Neural cell (in vitro differentiated cells): ENCODE results near the gene TCF15. TPM values are rescaled to one million over a fixed set of nuclear protein-coding genes. Genes with fewer than 3 reads are reported as not detected.

Source experiments
- H2AFZ ChIP-seq: fragments of 200-600, 300-800 bp; sonication (generic), shearing (Covaris generic); 2 replicates; pipeline ENCODE4 v1.6.0; 2014; ENCODE audit warnings: low read depth, mild to moderate bottlenecking, antibody characterized with exemption, low read length, moderate library complexity
- H3F3A ChIP-seq: fragments of 200-600 bp; shearing (Covaris generic); 2 replicates; pipeline ENCODE4 v1.6.1; 2016; ENCODE audit warnings: mild to moderate bottlenecking, moderate library complexity, mixed read lengths, antibody characterized with exemption, low read length; ENCODE audit not compliant: insufficient read depth, poor library complexity, severe bottlenecking
- H3K27ac ChIP-seq: fragments of 200-600, 300-800 bp; sonication (generic), shearing (Covaris generic); 2 replicates; pipeline ENCODE4 v1.5.1; 2014; ENCODE audit warnings: mild to moderate bottlenecking, low read length, moderate library complexity
- H3K27me3 ChIP-seq: fragments of 300-800, 200-600 bp; sonication (generic), shearing (Covaris generic); 2 replicates; pipeline ENCODE4 v1.6.0; 2014; ENCODE audit warnings: mild to moderate bottlenecking, low read depth, low read length, moderate library complexity; ENCODE audit not compliant: insufficient read depth
- H3K36me3 ChIP-seq: fragments of 300-800, 200-600 bp; sonication (generic), shearing (Covaris generic); 2 replicates; pipeline ENCODE4 v1.5.1; 2014; ENCODE audit warnings: mild to moderate bottlenecking, antibody characterized with exemption, low read length, moderate library complexity; ENCODE audit not compliant: insufficient read depth
- H3K4me2 ChIP-seq: fragments of 300-800, 200-600 bp; sonication (generic), shearing (Covaris generic); 2 replicates; pipeline ENCODE4 v1.6.0; 2014; ENCODE audit warnings: mild to moderate bottlenecking, low read length
- H3K4me3 ChIP-seq: fragments of 300-800, 200-600 bp; sonication (generic), shearing (Covaris generic); 2 replicates; pipeline ENCODE4 v1.5.1; 2014; ENCODE audit warnings: mild to moderate bottlenecking, low read length, moderate library complexity
- H3K79me2 ChIP-seq: fragments of 200-600 bp; shearing (Covaris generic); replicated peaks from 2 replicates; pipeline ENCODE4 v1.6.0; 2014; ENCODE audit warnings: mild to moderate bottlenecking, low read length, moderate library complexity; ENCODE audit not compliant: insufficient read depth
- H3K9ac ChIP-seq: fragments of 300-800, 200-600 bp; sonication (generic), shearing (Covaris generic); 2 replicates; pipeline ENCODE4 v1.6.1; 2016; ENCODE audit warnings: mild to moderate bottlenecking, low read length, mixed read lengths
- H3K9me2 ChIP-seq: fragments of 200-600 bp; shearing (Covaris generic); 2 replicates; pipeline ENCODE4 v1.6.1; 2016; ENCODE audit warnings: mild to moderate bottlenecking, low read length, mixed read lengths; ENCODE audit not compliant: insufficient read depth
- H3K9me3 ChIP-seq: fragments of 200-600, 300-800 bp; sonication (generic), shearing (Covaris generic); 2 replicates; pipeline ENCODE4 v1.6.1; 2016; ENCODE audit warnings: mild to moderate bottlenecking, mixed run types, low read length, moderate library complexity, mixed read lengths
- H4K20me1 ChIP-seq: fragments of 200-600 bp; shearing (Covaris generic); 2 replicates; pipeline ENCODE4 v1.6.1; 2016; ENCODE audit warnings: mild to moderate bottlenecking, mixed run types; ENCODE audit not compliant: insufficient read depth
- CTCF ChIP-seq: fragments of 450-650 bp; IDR thresholded peaks from 2 replicates; pipeline ENCODE4 v1.5.1; 2014; ENCODE audit warnings: antibody characterized with exemption, mild to moderate bottlenecking, moderate library complexity; ENCODE audit not compliant: poor library complexity, severe bottlenecking
- EP300 ChIP-seq: fragments of 450-650 bp; conservative IDR thresholded peaks from 2 replicates; pipeline ENCODE4 v1.6.1; 2014; ENCODE audit warnings: antibody characterized with exemption, mild to moderate bottlenecking, moderate library complexity; ENCODE audit not compliant: poor library complexity, severe bottlenecking
- EZH2 ChIP-seq: fragments of 200-600, 300-800 bp; shearing (Covaris generic), sonication (generic); IDR thresholded peaks from 2 replicates; pipeline ENCODE4 v1.6.1; 2014; ENCODE audit warnings: antibody characterized with exemption, low read length, borderline replicate concordance, mild to moderate bottlenecking; ENCODE audit not compliant: insufficient read depth, poor library complexity, severe bottlenecking
- MXI1 ChIP-seq: fragments of 450-650 bp; conservative IDR thresholded peaks from 2 replicates; pipeline ENCODE4 v1.6.1; 2014; ENCODE audit warnings: antibody characterized with exemption, mild to moderate bottlenecking; ENCODE audit not compliant: poor library complexity, severe bottlenecking
- POLR2AphosphoS5 ChIP-seq: IDR thresholded peaks from 2 replicates; pipeline ENCODE4 v1.6.1; 2012
- RAD21 ChIP-seq: fragments of 450-650 bp; conservative IDR thresholded peaks from 2 replicates; pipeline ENCODE4 v1.6.1; 2014; ENCODE audit warnings: antibody characterized with exemption, mild to moderate bottlenecking, moderate library complexity
- REST ChIP-seq: IDR thresholded peaks from 2 replicates; pipeline ENCODE4 v1.6.1; 2012; ENCODE audit warnings: borderline replicate concordance
- SMC3 ChIP-seq: fragments of 450-650 bp; conservative IDR thresholded peaks from 2 replicates; pipeline ENCODE4 v1.6.1; 2014; ENCODE audit warnings: antibody characterized with exemption, mild to moderate bottlenecking, moderate library complexity; ENCODE audit not compliant: poor library complexity
- TAF1 ChIP-seq: IDR thresholded peaks from 2 replicates; pipeline ENCODE4 v1.6.1; 2012; ENCODE audit warnings: low read depth
- polyA plus RNA-seq: library from polyadenylated mRNA; depleted of rRNA; stranded (reverse); fragments of >200 nt; gene quantifications from 2 replicates; pipeline ENCODE4 v1.2.3, GENCODE V29; 2014

The TCF15 gene
- polyA plus RNA-seq, 1 donor from 2014 or later, result not detected

GRCh38 chr20:611843-612185, 1.7 kb upstream of the TCF15 start:
- Histone ChIP-seq H3K27ac (no peak overlapping the region), H2AFZ (no peak overlapping the region), H3K4me2 (no peak overlapping the region), H3K9me3 (no peaks in the 10 kb centered on the region), H3K4me3 (no peak overlapping the region), H4K20me1 (no peaks in the 10 kb centered on the region), H3K9me2 (no peaks in the 10 kb centered on the region), H3F3A (no peaks in the 10 kb centered on the region), H3K36me3 (no peaks in the 10 kb centered on the region), H3K27me3 (peaks cover 49% of the 10 kb centered on the region), H3K79me2 (no peaks in the 10 kb centered on the region), H3K9ac (no peak overlapping the region)
- TF ChIP-seq RAD21 (no peak), SMC3 (no peak), POLR2AphosphoS5 (no peak), REST (no peak), MXI1 (no peak), TAF1 (no peak), EZH2 (no peak), CTCF (no peak), EP300 (no peak)

- Histone ChIP-seq H3K79me2 (no peaks in the 10 kb centered on the region), H3K9me3 (no peaks in the 10 kb centered on the region), H3K4me3 (no peak overlapping the region), H4K20me1 (no peaks in the 10 kb centered on the region), H3K9me2 (no peaks in the 10 kb centered on the region), H3K36me3 (no peaks in the 10 kb centered on the region), H3K4me2 (no peak overlapping the region), H3K27ac (no peak overlapping the region), H2AFZ (no peak overlapping the region), H3K27me3 (peaks cover 49% of the 10 kb centered on the region), H3F3A (no peaks in the 10 kb centered on the region), H3K9ac (no peak overlapping the region)
- TF ChIP-seq CTCF, result no peak
- TF ChIP-seq MXI1, result no peak
- TF ChIP-seq REST, result no peak
Observed at GRCh38 chr20:611047-611842, 1.1 kb upstream of the TCF15 start.
